HG02798 (cell line): ENCODE measurements around the gene ZNF367.

Experiments
- ATAC-seq: cut with Tn5 transposase; IDR thresholded peaks from one replicate; pipeline ENCODE4 v1.9.1; 2021; ENCODE audit warnings: mild to moderate bottlenecking; ENCODE audit not compliant: unreplicated experiment, poor library complexity

The ZNF367 gene

DNA sequence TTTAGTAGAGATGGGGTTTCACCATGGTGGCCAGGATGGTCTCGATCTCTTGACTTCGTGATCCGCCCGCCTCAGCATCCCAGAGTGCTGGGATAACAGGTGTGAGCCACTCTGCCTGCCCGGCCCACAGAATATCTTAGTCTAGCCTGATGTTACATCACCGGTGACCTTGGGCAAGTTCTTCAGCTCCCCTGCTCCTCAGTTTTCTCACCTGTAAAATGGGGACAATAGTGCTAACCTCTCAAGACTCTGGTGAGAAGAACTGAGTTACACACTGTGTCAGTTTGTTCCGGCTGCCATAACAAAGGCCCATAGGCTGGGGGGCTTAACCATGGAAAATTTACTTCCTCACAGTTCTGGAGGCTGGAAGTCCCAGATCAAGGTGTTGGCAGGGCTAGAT is 19.3 kb upstream of the ZNF367 start:
- no peak for ATAC-seq

DNA sequence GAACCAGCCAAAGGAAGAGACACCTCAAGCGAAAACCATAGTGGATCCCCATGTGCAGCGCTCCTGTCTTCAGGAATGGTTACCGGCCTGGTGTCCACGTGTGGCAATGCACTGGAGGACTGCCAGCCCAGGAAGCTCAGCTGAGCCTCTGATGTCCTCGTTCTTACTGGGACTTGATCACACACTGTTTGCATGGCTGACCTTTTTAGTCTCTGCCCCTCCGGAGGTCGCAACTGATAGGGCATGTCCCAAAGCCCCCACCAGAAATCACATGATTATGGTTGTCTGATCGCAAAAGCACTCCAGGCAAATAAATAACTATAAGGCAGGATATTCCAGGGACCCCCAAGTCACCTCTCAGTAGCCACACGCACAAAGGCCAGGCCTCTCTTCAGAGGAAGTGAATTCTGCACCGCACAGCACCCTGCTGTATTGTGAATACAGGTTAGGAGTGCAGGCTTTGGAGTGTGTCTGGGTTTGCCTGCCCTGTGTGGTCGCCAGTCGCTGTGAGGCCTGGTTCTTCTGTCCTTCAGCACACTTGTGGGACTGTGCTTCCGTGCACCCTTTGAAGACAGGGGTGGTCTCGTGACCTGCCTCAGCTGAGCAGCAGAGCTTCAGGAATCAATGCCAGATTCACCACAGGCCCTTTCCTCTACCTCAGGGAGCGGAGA is 18.4 kb upstream of the ZNF367 start:
- ATAC-seq, result no peak

DNA sequence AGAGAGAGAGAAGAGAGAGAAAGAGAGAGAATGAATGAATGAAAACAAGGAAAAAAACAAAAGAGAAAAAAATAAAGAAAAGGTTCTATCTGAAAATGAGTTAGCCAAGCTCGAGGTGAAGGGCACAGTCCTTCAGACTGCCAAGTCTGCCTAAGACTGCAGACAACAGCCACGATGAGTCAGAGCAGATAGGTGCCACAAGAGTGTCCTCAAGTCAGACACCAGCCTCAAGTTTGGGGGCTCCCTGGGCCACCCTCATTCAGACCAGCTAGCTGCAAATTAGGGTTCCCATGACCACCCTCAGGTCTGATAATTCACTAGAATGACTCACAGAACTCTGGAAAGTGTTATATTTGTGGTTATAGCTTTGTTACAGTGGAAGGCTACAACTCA is 17.9 kb upstream of the ZNF367 start:
- ATAC-seq, result no peak

DNA sequence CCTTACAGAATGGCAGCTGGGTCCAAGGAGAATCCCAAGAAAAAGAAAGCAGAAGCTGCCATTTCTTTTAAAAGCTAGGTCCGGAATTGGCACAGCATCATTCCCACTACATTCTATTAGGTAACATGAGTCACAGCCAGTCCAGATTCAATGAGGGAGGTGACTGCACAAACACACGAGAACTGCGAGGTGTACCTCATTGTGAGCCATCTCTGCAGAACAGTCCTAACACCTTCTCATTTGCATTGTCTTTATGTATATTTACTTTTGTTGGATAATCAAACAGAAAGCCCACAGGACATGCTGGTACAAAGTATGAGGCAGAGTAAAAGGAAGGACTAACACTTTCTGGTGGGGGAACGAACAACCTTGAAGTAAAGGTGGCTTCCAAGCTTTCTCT is 17.2 kb upstream of the ZNF367 start:
- no peak for ATAC-seq

DNA sequence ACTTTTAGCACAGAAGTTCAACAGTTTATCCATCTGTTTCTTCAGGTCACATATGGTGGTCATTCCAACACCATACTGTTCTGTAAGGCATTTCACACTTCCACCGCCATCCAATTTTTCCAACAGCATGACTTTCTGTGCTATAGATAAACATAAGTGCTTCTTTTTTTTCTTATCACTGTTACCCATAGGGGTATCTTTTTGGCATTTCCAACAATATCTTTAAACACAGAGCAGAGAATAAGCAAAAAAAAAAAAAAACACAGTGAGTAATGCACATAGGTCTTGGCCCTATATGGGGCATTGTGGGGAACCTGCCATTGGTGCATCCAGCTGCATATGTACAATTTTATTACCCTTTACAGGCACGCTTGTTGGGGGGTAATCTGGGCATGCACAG is 12.2 kb upstream of the ZNF367 start:
- no peak for ATAC-seq

DNA sequence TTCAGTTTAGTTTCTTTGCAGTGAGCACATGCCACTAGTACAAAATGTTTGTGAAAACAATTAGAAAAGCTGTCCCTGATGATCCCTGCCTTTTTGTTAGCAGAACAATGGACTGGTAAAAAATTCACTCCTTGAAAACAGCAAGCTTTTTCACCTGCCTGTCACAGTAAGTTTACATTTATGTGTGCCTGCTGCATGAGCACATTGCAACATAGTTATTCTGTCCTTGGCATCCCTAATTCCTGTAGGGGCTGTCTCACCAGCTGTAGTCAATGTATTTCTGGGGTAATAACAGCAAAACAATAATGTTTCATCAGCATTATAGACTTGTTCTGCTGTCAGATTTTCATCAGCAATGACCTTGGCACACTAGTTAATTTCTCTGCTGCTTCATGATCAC is 11.6 kb upstream of the ZNF367 start:
- ATAC-seq, result no peak

DNA sequence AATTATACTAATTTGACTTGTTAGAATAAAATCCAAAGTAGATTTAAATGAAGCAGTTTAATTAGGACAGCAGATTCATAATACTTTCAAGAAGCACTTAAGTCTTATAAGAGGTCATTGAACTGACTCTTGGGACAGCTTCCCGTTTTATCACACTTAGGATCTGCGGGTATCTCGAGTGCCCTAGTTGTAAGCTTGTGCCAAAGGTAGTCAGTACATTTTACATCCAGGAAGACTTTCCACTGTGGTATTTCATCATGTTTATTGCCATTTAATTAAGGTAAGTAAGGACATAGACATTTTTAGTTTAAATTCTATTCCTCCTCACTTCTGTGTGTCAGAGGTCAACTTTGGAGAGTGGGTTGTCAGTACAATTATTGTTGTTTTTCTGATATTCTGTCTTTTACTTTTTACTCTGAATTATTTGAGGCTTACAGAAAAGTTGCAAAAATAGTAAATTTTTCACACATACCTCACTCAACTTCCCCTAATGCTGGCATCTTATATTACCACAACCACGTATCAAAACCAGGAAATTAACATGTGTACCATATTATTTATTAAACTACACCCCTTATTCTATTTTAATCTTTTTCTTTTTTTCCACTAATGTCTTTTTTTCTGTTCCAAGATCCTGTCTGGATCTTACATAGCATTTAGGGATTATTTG is 7.5 kb upstream of the ZNF367 start:
- ATAC-seq, result no peak

DNA sequence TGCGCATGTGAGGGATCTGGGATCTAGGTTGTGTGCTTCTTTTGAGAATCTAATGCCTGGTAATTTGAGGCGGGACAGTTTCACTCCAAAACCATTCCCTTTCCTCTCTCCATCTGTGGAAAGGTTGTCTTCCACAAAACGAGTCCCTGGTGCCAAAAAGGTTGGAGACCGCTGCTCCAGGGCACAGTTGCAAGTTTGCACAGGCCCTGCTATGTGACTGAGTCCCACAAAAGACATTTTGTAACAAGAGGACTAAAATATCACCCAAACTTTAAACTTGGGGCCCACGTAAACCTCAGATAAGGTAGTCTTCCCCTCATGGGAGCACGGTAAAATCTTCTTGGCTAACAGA is 5.8 kb upstream of the ZNF367 start:
- no peak for ATAC-seq

DNA sequence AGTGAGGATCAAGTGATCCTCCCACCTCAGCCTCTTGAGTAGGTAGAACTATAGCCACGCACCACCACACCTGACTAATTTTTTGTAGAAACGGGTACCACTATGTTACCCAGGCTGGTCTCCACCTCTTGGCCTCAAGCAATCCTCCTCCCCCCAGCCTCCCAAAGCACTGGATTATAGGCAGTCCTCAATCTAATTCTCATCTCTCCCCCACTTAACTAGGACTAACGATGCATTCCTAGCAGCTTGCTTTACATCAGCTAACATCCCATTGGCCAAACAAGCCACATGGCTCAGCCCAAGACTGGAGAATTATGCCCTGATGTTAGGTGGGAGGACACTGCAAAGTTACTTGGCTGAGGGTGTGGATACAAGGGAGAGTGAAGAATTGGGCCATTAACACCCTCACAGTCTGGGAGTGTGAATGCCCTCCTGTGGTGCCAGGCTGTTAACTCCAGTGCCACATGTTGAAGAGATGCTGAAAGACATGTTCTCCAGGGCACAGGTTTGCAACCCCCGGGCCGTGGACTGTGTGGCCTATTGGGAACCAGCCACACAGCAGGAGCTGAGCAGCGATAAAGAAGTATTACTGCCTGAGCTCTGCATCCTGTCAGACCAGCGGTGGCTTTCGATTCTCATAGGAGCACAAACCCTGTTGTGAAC is 5.3 kb upstream of the ZNF367 start:
- ATAC-seq, result no peak

DNA sequence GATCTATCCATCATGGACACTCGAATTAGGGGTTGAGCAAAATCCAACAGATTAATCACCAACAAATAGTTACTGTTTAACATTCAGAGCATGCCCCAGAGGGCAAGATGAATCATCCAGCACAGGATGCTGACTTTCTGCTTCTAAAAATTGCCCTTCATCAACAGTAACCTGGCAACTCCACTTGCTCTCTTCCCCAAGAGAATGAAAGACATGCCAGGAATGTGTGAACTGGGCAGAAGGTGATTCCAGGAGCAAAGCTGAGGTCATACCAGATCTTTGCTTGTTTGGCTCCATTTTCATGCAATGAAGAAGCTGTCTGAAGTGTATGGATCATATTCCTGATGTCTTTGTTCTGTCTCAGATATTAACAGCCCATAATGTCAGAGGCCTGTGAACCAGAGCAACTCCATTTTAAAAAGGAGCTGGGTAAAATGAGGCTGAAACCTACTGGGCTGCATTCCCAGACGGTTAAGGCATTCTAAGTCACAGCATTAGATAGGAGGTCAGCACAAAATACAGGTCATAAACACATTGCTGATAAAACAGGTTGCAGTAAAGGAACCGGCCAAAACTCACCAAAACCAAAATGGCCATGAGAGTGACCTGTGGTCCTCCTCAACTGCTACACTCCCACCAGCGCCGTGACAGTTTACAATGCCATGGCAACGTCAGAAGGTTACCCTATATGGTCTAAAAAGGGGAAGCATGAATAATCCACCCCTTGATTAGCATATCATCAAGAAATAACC is 2.5 kb upstream of the ZNF367 start:
- no peak for ATAC-seq

DNA sequence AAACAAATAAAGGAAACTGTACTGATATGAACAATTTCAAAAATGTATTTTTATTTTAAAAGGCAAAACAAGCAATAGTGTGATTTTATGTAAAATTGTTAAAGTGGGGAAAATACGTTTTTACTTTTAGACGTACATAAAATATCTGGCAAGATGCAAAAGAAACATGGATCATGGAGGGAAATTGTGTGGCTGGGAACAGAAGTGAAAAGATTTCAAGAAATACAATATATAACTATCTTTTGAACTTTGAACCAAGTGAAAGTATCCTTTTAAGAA is 1.5 kb upstream of the ZNF367 start:
- ATAC-seq, result no peak

DNA sequence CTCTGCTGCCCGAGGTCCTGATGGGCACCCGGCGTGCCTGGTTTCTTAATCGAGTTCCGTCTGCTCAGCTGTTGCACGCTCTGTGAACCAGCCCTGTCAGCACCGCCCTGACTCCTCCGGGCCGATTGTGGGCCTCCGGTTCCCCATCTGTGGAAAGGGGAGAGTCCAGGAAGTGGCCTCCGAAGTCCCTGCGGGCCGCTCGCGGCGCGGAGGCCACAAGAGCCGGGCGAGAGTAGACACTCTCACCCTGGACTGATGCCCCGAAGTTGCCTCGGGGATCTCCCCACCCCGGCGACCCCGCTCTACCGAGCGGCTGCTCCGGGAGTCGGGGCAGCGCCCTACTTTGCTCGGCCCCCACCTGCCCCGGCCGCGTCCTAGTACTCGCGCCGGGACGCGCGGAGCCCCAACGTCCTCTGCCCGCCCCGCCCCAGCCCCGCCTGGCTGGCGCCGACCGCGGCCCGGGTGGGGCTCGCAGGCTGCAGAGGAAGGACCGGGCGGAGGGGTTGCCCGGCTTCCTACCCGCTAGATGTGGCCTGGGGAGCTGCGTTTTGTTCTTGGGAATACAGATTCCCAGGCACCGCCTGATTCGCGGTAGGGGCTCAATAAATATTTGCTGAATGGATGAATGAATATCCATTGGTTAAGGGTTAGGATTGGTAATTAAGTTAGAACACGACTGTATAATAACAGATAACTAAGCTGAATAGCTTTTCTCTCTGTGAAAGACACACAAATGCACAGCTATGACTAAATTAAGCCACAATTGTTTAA is 935 bp upstream of the ZNF367 start:
- peak; percentile 37 for ATAC-seq

DNA sequence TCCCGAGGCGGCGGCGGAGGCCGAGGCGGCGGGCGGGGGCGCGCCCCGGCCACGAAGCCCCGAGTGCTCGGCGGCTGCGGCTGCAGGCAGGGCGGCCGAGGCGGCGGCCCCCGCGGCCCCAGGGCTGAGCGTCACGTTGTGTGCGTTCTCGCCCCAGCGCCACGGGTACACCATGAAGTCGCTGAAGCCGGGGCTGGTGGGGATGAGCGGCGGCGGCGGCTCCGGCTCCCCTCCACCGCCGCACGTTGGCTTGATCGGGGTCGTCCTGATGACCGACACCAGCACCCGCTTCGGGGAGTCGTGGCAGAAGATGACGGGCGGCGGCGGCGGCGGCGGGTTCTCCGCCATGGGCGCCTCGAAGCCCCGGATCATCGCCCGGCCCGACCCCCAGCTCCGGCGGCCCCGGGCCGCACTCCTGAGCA is 498 bp downstream of the ZNF367 start:
- ATAC-seq, result peak; percentile 0

DNA sequence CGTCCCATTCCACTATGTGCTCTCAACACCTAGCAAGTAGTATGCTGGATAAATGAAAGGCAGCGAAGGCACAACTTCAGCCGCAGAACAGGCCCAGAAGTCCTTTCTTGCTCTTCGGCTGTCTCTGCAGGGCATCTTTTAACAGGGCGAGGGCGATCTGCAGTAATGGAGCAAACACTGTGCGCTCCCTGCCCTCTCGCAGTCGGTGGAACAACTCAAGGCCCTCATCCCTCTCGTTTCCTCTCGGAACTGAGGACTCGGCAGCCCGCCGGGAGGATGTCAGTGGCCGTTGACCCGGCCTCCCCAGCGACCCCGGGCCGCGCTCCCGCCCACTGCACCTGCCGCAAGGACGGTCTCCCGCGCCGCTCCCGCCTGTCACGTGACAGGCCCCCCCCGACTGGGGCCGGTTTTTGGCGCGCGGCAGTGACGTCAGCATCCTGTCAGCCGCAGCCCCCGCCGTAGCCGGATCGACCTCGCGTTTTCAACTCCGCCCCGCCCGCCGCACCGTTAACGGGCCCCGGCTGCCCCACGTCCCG is 1.1 kb downstream of the ZNF367 start:
- peak; percentile 36 for ATAC-seq

DNA sequence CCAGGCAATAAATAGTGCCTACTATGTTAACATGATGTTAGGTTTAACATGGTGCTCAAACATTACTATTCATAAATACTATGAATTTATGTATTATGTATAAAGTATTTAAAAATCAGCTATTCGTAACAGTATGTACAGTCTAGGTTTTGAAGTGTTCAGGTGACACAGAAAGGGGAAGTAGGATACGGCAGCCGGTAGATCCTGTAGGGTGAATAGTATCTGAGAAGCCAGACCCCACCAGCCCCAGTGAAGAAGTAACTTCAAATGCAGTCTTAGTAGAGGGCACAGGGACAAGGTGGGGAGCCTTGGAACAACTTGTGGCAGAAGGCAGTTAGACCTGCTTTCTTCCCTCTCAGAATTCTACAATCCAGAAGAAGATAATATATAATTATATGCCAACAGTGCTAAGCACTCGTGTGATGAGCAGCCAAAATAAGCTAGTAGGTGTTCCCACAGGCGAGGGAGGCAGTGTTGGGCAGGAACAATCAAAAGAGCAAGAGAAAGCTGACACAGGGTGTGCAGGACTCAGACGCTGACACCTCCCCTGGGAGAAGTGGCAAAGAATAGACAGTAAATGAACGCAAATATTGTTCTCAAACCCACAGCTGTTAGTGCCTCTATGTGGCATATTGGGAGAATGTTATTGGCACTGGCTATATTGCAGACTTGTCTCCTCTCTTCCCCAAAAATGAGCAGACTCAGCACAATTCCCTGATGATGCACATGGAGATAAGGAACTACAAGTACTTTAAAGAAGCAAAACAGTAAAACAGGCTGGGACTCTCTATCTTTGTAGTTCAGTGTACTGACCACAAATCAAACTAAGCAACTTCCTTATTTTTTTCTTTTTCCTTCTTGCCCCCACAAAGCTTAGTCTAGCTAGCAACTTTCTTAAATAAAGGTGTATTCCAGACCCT is 4.6 kb downstream of the ZNF367 start:
- ATAC-seq, result peak; percentile 15

DNA sequence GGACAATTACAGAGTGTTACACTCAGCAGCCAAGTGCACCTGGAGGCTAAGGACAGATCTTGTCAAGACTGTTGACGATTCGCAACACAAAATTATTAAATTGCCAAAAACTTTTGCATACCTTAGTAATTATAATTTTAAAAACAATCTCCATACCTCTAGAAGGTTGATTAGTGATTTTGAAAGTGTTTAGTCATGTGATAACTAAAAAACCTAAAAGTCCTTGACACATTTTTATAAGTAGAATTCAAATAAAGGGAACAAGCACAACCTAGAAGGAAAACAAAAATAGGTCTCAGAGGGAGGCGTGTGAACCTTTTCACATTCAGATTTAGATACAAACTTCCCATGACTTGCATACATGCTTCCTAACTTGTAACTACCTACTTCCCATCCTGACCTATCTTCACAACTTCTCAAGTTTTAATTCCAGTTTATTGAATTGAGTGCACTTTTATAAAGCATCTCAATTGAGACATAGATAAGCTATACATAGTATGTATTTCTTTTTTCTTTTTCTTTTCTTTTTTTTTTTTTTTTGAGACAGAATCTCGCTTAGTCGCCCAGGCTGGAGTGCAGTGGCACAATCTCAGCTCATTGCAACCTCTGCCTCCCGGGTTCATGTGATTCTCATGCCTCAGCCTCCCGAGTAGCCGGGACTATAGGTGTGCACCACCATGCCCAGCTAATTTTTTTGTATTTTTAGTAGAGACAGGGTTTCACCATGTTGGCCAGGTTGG is 5.8 kb downstream of the ZNF367 start:
- no peak for ATAC-seq

DNA sequence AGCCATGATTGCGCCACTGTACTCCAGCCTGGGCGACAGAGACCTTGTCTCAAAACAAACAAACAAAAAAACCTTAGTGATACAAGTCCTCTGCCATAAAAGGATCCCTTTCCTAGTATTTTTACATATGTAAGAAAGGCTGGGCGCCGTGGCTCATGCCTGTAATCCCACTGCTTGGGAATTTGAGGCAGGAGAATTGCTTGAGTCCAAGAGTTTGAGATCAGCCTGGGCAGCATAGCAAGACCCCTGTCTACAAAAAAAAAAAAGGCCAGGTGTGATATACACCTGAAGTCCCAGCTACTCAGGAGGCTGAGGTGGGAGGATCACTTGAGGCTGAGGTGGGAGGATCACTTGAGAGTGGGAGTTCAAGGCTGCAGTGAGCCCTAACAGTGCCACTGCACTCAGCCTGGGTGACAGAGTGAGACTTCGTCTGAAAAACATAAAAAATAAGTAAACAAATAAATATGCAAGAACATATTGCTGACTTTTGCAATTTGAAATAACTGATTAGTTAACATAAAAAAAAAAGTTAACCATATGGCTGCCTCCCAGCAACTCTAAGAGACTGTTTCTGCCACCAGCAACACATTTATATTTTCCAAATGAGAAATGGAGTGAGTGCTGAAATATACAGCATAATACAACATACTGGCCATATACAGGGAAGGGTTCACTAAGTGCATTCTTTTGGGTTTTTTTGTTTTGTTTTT is 6.9 kb downstream of the ZNF367 start:
- ATAC-seq, result no peak
